Uterus (tissue), 2 donors: Measurements from ENCODE around the gene CRISP1.

ENCODE experiments used
- POLR2A ChIP-seq, 2 donors: fragments of 450-650 bp; IDR thresholded peaks; one replicate each; pipeline ENCODE4 v1.6.1; 2016; ENCODE audit warnings: antibody characterized with exemption in 2 of 2, mild to moderate bottlenecking in 1 of 2, moderate library complexity in 1 of 2
- TF ChIP-seq, protein P1 (sequence below), 4 experiments: fragments of 200-600 bp in 2 of 4; fragments of 450-650 bp in 2 of 4; sonication (generic) in 2 of 4; IDR thresholded peaks; one replicate each; pipeline ENCODE4 v1.5.1; 2016 to 2019; ENCODE audit warnings: antibody characterized with exemption in 4 of 4, mild to moderate bottlenecking in 2 of 4, moderate library complexity in 1 of 4

DNA sequence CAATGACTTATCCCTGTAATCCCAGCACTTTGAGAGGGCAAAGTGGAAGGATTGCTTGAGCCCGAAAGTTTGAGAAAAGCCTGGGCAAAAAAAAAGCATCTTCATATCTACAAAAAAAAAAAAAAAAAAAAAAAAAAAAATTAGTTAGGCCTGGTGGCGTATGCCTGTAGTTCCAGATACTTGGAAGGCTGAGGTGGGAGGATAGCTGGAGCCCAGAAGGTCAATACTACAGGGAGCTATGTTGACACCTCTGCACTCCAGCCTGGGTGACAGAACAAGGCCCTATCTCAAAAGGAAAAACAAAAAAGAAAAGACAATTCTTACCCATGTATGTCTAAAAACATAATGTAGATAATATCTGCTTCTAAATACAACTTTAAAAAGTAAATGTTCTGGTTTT lies 27.2 kb downstream of the CRISP1 start:
- no peak for TF ChIP-seq POLR2A (IDR thresholded peaks at IDR 0.05)
- TF ChIP-seq, protein P1, sequence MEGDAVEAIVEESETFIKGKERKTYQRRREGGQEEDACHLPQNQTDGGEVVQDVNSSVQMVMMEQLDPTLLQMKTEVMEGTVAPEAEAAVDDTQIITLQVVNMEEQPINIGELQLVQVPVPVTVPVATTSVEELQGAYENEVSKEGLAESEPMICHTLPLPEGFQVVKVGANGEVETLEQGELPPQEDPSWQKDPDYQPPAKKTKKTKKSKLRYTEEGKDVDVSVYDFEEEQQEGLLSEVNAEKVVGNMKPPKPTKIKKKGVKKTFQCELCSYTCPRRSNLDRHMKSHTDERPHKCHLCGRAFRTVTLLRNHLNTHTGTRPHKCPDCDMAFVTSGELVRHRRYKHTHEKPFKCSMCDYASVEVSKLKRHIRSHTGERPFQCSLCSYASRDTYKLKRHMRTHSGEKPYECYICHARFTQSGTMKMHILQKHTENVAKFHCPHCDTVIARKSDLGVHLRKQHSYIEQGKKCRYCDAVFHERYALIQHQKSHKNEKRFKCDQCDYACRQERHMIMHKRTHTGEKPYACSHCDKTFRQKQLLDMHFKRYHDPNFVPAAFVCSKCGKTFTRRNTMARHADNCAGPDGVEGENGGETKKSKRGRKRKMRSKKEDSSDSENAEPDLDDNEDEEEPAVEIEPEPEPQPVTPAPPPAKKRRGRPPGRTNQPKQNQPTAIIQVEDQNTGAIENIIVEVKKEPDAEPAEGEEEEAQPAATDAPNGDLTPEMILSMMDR (IDR thresholded peaks at IDR 0.05) = no peak
